HEK293 (cell line): ENCODE results near the gene RAB11FIP3.
A peak's percentile ranks its signal among the peaks of the same experiment; 100 is the strongest.

Source experiments
- EGR2 ChIP-seq: fragments of 450-650 bp; formaldehyde crosslinking; IDR thresholded peaks from 2 replicates; pipeline ENCODE4 v1.5.1; 2016; ENCODE audit warnings: low read depth, missing biosample characterization, missing genetic modification characterization
- GLIS2 ChIP-seq: fragments of 450-650 bp; formaldehyde crosslinking; IDR thresholded peaks from 2 replicates; pipeline ENCODE4 v1.5.1; 2016; ENCODE audit warnings: missing biosample characterization, missing genetic modification characterization
- KLF1 ChIP-seq: fragments of 450-650 bp; formaldehyde crosslinking; IDR thresholded peaks from 2 replicates; pipeline ENCODE4 v1.5.1; 2016; ENCODE audit warnings: missing biosample characterization, missing genetic modification characterization
- KLF8 ChIP-seq: fragments of 450-650 bp; formaldehyde crosslinking; IDR thresholded peaks from 2 replicates; pipeline ENCODE4 v1.5.1; 2016; ENCODE audit warnings: missing biosample characterization, missing genetic modification characterization
- SP3 ChIP-seq: fragments of 450-650 bp; formaldehyde crosslinking; IDR thresholded peaks from 2 replicates; pipeline ENCODE4 v1.5.1; 2016; ENCODE audit warnings: missing biosample characterization, missing genetic modification characterization
- TRIM28 ChIP-seq: IDR thresholded peaks from 2 replicates; pipeline ENCODE4 v1.6.1; 2011; ENCODE audit warnings: low read length, control low read depth, borderline replicate concordance
- ZBTB10 ChIP-seq: fragments of 450-650 bp; formaldehyde crosslinking; IDR thresholded peaks from 2 replicates; pipeline ENCODE4 v1.5.1; 2016; ENCODE audit warnings: missing biosample characterization, missing genetic modification characterization
- ZEB2 ChIP-seq: fragments of 450-650 bp; formaldehyde crosslinking; IDR thresholded peaks from 2 replicates; pipeline ENCODE4 v1.5.1; 2016; ENCODE audit warnings: missing biosample characterization, missing genetic modification characterization
- ZFP3 ChIP-seq: fragments of 450-650 bp; formaldehyde crosslinking; IDR thresholded peaks from 2 replicates; pipeline ENCODE4 v1.5.1; 2016; ENCODE audit warnings: low read depth, missing biosample characterization, missing genetic modification characterization
- ZNF121 ChIP-seq: fragments of 450-650 bp; formaldehyde crosslinking; IDR thresholded peaks from 2 replicates; pipeline ENCODE4 v1.5.1; 2016; ENCODE audit warnings: missing biosample characterization, missing genetic modification characterization
- ZNF132 ChIP-seq: fragments of 450-650 bp; formaldehyde crosslinking; IDR thresholded peaks from 2 replicates; pipeline ENCODE4 v1.5.1; 2017; ENCODE audit warnings: missing biosample characterization, missing genetic modification characterization, borderline replicate concordance
- ZNF202 ChIP-seq: fragments of 450-650 bp; formaldehyde crosslinking; IDR thresholded peaks from 2 replicates; pipeline ENCODE4 v1.5.1; 2016; ENCODE audit warnings: missing biosample characterization, missing genetic modification characterization, borderline replicate concordance
- ZNF350 ChIP-seq: fragments of 450-650 bp; formaldehyde crosslinking; IDR thresholded peaks from 2 replicates; pipeline ENCODE4 v1.5.0; 2017; ENCODE audit warnings: missing biosample characterization, mild to moderate bottlenecking, missing genetic modification characterization
- ZNF624 ChIP-seq: fragments of 450-650 bp; formaldehyde crosslinking; IDR thresholded peaks from 2 replicates; pipeline ENCODE4 v1.5.1; 2017; ENCODE audit warnings: missing biosample characterization, missing genetic modification characterization
- ZNF658 ChIP-seq: fragments of 450-650 bp; formaldehyde crosslinking; IDR thresholded peaks from 2 replicates; pipeline ENCODE4; 2016; ENCODE audit warnings: missing biosample characterization, missing genetic modification characterization
- ZNF768 ChIP-seq: fragments of 450-650 bp; formaldehyde crosslinking; IDR thresholded peaks from 2 replicates; pipeline ENCODE4 v1.5.1; 2018; ENCODE audit warnings: missing biosample characterization, mild to moderate bottlenecking, missing genetic modification characterization
- ZNF792 ChIP-seq: fragments of 450-650 bp; formaldehyde crosslinking; IDR thresholded peaks from 2 replicates; pipeline ENCODE4 v1.5.1; 2016; ENCODE audit warnings: missing biosample characterization, missing genetic modification characterization
- TF ChIP-seq, protein P1 (sequence below): fragments of 450-650 bp; formaldehyde crosslinking; IDR thresholded peaks from 2 replicates; pipeline ENCODE4 v1.5.1; 2017; ENCODE audit warnings: missing biosample characterization, mild to moderate bottlenecking, missing genetic modification characterization, moderate library complexity
- TF ChIP-seq, protein P2 (sequence below): fragments of 450-650 bp; formaldehyde crosslinking; IDR thresholded peaks from 2 replicates; pipeline ENCODE4 v1.5.1; 2016; ENCODE audit warnings: missing biosample characterization, missing genetic modification characterization
- TF ChIP-seq, protein P3 (sequence below): fragments of 450-650 bp; formaldehyde crosslinking; IDR thresholded peaks from 2 replicates; pipeline ENCODE4 v1.5.1; 2016; ENCODE audit warnings: missing biosample characterization, missing genetic modification characterization
- TF ChIP-seq, protein P4 (sequence below): fragments of 450-650 bp; formaldehyde crosslinking; IDR thresholded peaks from 2 replicates; pipeline ENCODE4 v1.5.1; 2016; ENCODE audit warnings: missing biosample characterization, missing genetic modification characterization
- TF ChIP-seq, protein P5 (sequence below): fragments of 450-650 bp; formaldehyde crosslinking; IDR thresholded peaks from 2 replicates; pipeline ENCODE4 v1.5.1; 2016; ENCODE audit warnings: missing biosample characterization, missing genetic modification characterization

The RAB11FIP3 gene

DNA sequence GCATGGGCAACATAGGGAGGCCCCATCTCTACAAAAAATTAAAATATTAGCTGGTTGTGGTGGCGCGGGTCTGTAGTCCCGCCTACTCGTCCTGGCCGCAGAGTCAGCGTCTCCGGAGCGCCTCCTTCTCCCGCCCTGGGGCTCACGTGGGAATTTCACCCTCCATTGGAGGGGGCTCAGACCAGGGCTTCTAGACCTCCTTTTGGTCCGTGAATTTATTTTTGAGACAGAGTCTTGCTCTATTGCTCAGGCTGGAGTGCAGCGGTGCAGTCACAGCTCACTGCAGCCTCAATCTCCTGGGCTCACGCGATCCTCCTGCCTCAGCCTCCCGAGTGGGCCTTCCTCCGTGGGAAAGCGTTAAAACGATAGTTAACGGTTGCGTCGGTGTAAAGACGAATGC is 28.8 kb upstream of the RAB11FIP3 start (continued):
- TF ChIP-seq ZNF624 (tag by site-specific recombination), result no peak
- peak; percentile 40; the same call in 1 of the 2 replicates for TF ChIP-seq GLIS2 (tag by site-specific recombination)
- no peak for TF ChIP-seq ZNF658 (tag by site-specific recombination)
- no peak for TF ChIP-seq TRIM28
- TF ChIP-seq ZEB2, result peak; percentile 81; the same call in 1 of the 2 replicates
- TF ChIP-seq ZFP3 (tag by site-specific recombination), result no peak
- no peak for TF ChIP-seq ZNF132 (tag by site-specific recombination)
- TF ChIP-seq, protein P1, sequence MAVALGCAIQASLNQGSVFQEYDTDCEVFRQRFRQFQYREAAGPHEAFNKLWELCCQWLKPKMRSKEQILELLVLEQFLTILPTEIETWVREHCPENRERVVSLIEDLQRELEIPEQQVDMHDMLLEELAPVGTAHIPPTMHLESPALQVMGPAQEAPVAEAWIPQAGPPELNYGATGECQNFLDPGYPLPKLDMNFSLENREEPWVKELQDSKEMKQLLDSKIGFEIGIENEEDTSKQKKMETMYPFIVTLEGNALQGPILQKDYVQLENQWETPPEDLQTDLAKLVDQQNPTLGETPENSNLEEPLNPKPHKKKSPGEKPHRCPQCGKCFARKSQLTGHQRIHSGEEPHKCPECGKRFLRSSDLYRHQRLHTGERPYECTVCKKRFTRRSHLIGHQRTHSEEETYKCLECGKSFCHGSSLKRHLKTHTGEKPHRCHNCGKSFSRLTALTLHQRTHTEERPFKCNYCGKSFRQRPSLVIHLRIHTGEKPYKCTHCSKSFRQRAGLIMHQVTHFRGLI (tag by site-specific recombination), result no peak
- peak; percentile 28; the same call in 1 of the 2 replicates for TF ChIP-seq KLF8 (tag by site-specific recombination)
- TF ChIP-seq, protein P2, sequence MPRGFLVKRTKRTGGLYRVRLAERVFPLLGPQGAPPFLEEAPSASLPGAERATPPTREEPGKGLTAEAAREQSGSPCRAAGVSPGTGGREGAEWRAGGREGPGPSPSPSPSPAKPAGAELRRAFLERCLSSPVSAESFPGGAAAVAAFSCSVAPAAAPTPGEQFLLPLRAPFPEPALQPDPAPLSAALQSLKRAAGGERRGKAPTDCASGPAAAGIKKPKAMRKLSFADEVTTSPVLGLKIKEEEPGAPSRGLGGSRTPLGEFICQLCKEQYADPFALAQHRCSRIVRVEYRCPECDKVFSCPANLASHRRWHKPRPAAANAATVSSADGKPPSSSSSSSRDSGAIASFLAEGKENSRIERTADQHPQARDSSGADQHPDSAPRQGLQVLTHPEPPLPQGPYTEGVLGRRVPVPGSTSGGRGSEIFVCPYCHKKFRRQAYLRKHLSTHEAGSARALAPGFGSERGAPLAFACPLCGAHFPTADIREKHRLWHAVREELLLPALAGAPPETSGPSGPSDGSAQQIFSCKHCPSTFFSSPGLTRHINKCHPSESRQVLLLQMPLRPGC (tag by site-specific recombination), result peak; percentile 29; the same call in 1 of the 2 replicates
- no peak for TF ChIP-seq KLF1 (tag by site-specific recombination)
- TF ChIP-seq, protein P3, sequence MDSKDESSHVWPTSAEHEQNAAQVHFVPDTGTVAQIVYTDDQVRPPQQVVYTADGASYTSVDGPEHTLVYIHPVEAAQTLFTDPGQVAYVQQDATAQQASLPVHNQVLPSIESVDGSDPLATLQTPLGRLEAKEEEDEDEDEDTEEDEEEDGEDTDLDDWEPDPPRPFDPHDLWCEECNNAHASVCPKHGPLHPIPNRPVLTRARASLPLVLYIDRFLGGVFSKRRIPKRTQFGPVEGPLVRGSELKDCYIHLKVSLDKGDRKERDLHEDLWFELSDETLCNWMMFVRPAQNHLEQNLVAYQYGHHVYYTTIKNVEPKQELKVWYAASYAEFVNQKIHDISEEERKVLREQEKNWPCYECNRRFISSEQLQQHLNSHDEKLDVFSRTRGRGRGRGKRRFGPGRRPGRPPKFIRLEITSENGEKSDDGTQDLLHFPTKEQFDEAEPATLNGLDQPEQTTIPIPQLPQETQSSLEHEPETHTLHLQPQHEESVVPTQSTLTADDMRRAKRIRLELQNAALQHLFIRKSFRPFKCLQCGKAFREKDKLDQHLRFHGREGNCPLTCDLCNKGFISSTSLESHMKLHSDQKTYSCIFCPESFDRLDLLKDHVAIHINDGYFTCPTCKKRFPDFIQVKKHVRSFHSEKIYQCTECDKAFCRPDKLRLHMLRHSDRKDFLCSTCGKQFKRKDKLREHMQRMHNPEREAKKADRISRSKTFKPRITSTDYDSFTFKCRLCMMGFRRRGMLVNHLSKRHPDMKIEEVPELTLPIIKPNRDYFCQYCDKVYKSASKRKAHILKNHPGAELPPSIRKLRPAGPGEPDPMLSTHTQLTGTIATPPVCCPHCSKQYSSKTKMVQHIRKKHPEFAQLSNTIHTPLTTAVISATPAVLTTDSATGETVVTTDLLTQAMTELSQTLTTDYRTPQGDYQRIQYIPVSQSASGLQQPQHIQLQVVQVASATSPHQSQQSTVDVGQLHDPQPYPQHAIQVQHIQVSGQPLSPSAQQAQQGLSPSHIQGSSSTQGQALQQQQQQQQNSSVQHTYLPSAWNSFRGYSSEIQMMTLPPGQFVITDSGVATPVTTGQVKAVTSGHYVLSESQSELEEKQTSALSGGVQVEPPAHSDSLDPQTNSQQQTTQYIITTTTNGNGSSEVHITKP, result 0 out of 2 replicates have a peak, but pooled peaks have one; percentile 6
- TF ChIP-seq ZNF768 (tag by site-specific recombination), result peak; percentile 67; the same call in 1 of the 2 replicates
- peak; percentile 62; the same call in 1 of the 2 replicates for TF ChIP-seq ZBTB10 (tag by site-specific recombination)
- peak; percentile 37; the same call in 1 of the 2 replicates for TF ChIP-seq EGR2 (tag by site-specific recombination)
- TF ChIP-seq ZNF792, result no peak
- 0 out of 2 replicates have a peak, but pooled peaks have one; percentile 29 for TF ChIP-seq ZNF121 (tag by site-specific recombination)
- no peak for TF ChIP-seq ZNF350
- peak; percentile 55 for TF ChIP-seq SP3 (tag by site-specific recombination)
- no peak for TF ChIP-seq ZNF202 (tag by site-specific recombination)
- TF ChIP-seq, protein P4, sequence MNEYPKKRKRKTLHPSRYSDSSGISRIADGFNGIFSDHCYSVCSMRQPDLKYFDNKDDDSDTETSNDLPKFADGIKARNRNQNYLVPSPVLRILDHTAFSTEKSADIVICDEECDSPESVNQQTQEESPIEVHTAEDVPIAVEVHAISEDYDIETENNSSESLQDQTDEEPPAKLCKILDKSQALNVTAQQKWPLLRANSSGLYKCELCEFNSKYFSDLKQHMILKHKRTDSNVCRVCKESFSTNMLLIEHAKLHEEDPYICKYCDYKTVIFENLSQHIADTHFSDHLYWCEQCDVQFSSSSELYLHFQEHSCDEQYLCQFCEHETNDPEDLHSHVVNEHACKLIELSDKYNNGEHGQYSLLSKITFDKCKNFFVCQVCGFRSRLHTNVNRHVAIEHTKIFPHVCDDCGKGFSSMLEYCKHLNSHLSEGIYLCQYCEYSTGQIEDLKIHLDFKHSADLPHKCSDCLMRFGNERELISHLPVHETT (tag by site-specific recombination), result no peak
- TF ChIP-seq, protein P5, sequence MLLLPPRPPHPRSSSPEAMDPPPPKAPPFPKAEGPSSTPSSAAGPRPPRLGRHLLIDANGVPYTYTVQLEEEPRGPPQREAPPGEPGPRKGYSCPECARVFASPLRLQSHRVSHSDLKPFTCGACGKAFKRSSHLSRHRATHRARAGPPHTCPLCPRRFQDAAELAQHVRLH (tag by site-specific recombination), result 0 out of 2 replicates have a peak, but pooled peaks have one; percentile 48
